ENCODE data around the gene SETD2.

Gene SETD2

DNA sequence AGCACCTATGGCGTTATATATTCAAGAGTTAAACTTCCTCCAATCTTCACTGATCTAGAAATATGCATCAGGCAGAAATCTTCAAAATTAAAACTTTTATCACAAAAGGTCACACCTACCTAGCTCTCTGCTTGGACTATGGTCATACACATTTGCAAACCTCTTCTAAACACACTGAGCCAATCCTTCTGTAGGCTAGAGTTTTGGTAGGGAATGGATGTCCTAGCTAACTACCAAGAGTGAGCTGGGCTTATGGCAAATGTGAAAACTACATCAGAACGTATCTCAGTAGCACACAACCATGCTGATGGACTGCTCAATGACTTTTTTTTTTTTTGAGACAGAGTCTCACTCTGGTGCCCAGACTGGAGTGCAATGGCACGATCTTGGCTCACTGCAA lies 29.6 kb downstream of the SETD2 start:
- ATAC-seq = no peak
- TF ChIP-seq CSDC2 (CRISPR knock-in tag; IDR thresholded peaks at IDR 0.05) (no peak), ZNF8 (CRISPR knock-in tag; IDR thresholded peaks at IDR 0.05) (no peak)
- TF ChIP-seq, protein P1, sequence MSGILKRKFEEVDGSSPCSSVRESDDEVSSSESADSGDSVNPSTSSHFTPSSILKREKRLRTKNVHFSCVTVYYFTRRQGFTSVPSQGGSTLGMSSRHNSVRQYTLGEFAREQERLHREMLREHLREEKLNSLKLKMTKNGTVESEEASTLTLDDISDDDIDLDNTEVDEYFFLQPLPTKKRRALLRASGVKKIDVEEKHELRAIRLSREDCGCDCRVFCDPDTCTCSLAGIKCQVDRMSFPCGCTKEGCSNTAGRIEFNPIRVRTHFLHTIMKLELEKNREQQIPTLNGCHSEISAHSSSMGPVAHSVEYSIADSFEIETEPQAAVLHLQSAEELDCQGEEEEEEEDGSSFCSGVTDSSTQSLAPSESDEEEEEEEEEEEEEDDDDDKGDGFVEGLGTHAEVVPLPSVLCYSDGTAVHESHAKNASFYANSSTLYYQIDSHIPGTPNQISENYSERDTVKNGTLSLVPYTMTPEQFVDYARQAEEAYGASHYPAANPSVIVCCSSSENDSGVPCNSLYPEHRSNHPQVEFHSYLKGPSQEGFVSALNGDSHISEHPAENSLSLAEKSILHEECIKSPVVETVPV (CRISPR knock-in tag; IDR thresholded peaks at IDR 0.05) = no peak
- TF ChIP-seq, protein P2, sequence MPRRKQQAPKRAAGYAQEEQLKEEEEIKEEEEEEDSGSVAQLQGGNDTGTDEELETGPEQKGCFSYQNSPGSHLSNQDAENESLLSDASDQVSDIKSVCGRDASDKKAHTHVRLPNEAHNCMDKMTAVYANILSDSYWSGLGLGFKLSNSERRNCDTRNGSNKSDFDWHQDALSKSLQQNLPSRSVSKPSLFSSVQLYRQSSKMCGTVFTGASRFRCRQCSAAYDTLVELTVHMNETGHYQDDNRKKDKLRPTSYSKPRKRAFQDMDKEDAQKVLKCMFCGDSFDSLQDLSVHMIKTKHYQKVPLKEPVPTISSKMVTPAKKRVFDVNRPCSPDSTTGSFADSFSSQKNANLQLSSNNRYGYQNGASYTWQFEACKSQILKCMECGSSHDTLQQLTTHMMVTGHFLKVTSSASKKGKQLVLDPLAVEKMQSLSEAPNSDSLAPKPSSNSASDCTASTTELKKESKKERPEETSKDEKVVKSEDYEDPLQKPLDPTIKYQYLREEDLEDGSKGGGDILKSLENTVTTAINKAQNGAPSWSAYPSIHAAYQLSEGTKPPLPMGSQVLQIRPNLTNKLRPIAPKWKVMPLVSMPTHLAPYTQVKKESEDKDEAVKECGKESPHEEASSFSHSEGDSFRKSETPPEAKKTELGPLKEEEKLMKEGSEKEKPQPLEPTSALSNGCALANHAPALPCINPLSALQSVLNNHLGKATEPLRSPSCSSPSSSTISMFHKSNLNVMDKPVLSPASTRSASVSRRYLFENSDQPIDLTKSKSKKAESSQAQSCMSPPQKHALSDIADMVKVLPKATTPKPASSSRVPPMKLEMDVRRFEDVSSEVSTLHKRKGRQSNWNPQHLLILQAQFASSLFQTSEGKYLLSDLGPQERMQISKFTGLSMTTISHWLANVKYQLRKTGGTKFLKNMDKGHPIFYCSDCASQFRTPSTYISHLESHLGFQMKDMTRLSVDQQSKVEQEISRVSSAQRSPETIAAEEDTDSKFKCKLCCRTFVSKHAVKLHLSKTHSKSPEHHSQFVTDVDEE (CRISPR knock-in tag; IDR thresholded peaks at IDR 0.05) = no peak

DNA sequence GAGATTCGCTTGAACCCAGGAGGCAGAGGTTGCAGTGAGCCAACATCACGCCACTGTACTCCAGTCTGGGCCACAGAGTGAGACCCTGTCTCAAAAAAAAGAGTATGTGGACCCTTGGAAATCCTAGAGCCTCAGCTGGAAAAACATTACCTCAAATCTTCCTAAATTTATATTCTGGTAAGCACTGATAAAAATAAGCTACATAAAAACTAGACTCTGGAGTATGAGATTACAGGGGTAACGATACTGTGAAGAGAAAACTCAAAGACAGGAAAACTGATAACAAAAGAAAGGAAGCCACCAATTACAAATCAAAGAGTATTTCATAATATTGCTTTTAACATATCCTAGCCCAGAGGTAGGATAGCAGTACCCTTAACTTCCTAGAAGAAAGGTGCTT lies 30.3 kb downstream of the SETD2 start:
- TF ChIP-seq OSR1 (CRISPR knock-in tag; IDR thresholded peaks at IDR 0.05) = no peak
- no peak for TF ChIP-seq ARNTL (CRISPR knock-in tag; IDR thresholded peaks at IDR 0.05; ENCODE audit: borderline replicate concordance, low read depth)
- TF ChIP-seq, protein P2 (CRISPR knock-in tag; IDR thresholded peaks at IDR 0.05) = no peak
- TF ChIP-seq PPARA (CRISPR knock-in tag; IDR thresholded peaks at IDR 0.05; ENCODE audit: borderline replicate concordance) = no peak
- no peak for TF ChIP-seq ZNF565 (CRISPR knock-in tag; conservative IDR thresholded peaks at IDR 0.05; ENCODE audit: low read depth)
- TF ChIP-seq ISL1 (CRISPR knock-in tag; IDR thresholded peaks at IDR 0.05) = no peak
- no peak for TF ChIP-seq RARB (CRISPR knock-in tag; IDR thresholded peaks at IDR 0.05)
- TF ChIP-seq SNAI2 (CRISPR knock-in tag; IDR thresholded peaks at IDR 0.05) = no peak
- no peak for TF ChIP-seq CSDC2 (CRISPR knock-in tag; IDR thresholded peaks at IDR 0.05)
- TF ChIP-seq ZFP3 (CRISPR knock-in tag; IDR thresholded peaks at IDR 0.05) = no peak
- no peak for TF ChIP-seq ZC3H10 (CRISPR knock-in tag; IDR thresholded peaks at IDR 0.05)
- ATAC-seq = no peak

DNA sequence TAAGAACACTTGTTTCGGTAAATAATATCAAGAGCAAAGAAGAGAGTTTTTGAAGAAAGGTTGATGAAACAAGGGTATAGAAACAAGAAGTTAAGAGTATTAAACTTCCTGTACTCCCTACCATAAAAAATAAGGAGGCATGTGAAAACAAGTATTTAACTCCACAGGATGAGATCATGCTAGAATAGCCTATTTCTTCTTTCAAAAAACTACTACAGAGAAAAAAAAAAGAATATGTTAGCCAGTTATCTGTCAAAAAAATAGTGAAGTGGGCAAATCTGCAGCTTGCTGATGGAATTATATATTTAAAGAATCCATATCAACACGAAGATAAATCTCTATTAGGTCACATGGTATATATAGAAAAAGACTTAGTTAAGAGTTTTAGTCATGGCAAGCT lies 33.4 kb downstream of the SETD2 start:
- TF ChIP-seq TOX (CRISPR knock-in tag; IDR thresholded peaks at IDR 0.05; ENCODE audit: borderline replicate concordance) = no peak
- TF ChIP-seq CSDC2 (CRISPR knock-in tag; IDR thresholded peaks at IDR 0.05) = no peak
- TF ChIP-seq ZFP3 (CRISPR knock-in tag; IDR thresholded peaks at IDR 0.05) = no peak
- TF ChIP-seq SNAI2 (CRISPR knock-in tag; IDR thresholded peaks at IDR 0.05) = no peak
- no peak for TF ChIP-seq ZNF8 (CRISPR knock-in tag; IDR thresholded peaks at IDR 0.05)
- TF ChIP-seq OSR1 (CRISPR knock-in tag; IDR thresholded peaks at IDR 0.05) = no peak
- no peak for TF ChIP-seq ARNTL (CRISPR knock-in tag; IDR thresholded peaks at IDR 0.05; ENCODE audit: borderline replicate concordance, low read depth)
- TF ChIP-seq, protein P3, sequence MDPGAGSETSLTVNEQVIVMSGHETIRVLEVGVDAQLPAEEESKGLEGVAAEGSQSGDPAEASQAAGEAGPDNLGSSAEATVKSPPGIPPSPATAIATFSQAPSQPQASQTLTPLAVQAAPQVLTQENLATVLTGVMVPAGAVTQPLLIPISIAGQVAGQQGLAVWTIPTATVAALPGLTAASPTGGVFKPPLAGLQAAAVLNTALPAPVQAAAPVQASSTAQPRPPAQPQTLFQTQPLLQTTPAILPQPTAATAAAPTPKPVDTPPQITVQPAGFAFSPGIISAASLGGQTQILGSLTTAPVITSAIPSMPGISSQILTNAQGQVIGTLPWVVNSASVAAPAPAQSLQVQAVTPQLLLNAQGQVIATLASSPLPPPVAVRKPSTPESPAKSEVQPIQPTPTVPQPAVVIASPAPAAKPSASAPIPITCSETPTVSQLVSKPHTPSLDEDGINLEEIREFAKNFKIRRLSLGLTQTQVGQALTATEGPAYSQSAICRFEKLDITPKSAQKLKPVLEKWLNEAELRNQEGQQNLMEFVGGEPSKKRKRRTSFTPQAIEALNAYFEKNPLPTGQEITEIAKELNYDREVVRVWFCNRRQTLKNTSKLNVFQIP (CRISPR knock-in tag; IDR thresholded peaks at IDR 0.05; ENCODE audit: borderline replicate concordance, low read depth) = no peak
- no peak for TF ChIP-seq ZC3H10 (CRISPR knock-in tag; IDR thresholded peaks at IDR 0.05)
- TF ChIP-seq BACH2 (CRISPR knock-in tag; IDR thresholded peaks at IDR 0.05; ENCODE audit: borderline replicate concordance) = no peak
- TF ChIP-seq, protein P2 (CRISPR knock-in tag; IDR thresholded peaks at IDR 0.05) = no peak
- no peak for TF ChIP-seq ZNF70 (CRISPR knock-in tag; IDR thresholded peaks at IDR 0.05)
- TF ChIP-seq ISL1 (CRISPR knock-in tag; IDR thresholded peaks at IDR 0.05) = no peak
- TF ChIP-seq ESRRG (CRISPR knock-in tag; IDR thresholded peaks at IDR 0.05) = no peak
- TF ChIP-seq, protein P1 (CRISPR knock-in tag; IDR thresholded peaks at IDR 0.05) = no peak
- TF ChIP-seq ZNF565 (CRISPR knock-in tag; conservative IDR thresholded peaks at IDR 0.05; ENCODE audit: low read depth) = no peak
- TF ChIP-seq ZFP30 (CRISPR knock-in tag; IDR thresholded peaks at IDR 0.05) = no peak
- ATAC-seq = no peak
